Vagina (tissue), 2 donors: ENCODE results near the gene TAF10. TPM values are rescaled to one million over a fixed set of nuclear protein-coding genes. Genes with fewer than 3 reads are reported as not detected.

Experiments
- DNase-seq, 2 donors: peaks; one replicate each; pipeline ENCODE4 v3.0.0-alpha.2; 2017; ENCODE audit errors: extremely low spot score in 2 of 2
- H3K27ac ChIP-seq: fragments of 200-600 bp; sonication (generic); one replicate; pipeline ENCODE4 v1.5.1; 2019
- H3K27me3 ChIP-seq: fragments of 200-600 bp; sonication (generic); one replicate; pipeline ENCODE4 v1.5.1; 2019
- H3K36me3 ChIP-seq, 2 donors: fragments of 200-600 bp; sonication (generic); one replicate each; pipeline ENCODE4 v1.5.1; 2017 to 2019
- H3K4me1 ChIP-seq: fragments of 200-600 bp; sonication (generic); one replicate; pipeline ENCODE4 v1.5.1; 2019
- H3K4me3 ChIP-seq, 2 donors: fragments of 200-600 bp; sonication (generic); 1 replicate in 1 of 2; 2 replicates in 1 of 2; pipeline ENCODE4 v1.5.1; 2016 to 2019
- H3K9me3 ChIP-seq: fragments of 200-600 bp; sonication (generic); one replicate; pipeline ENCODE4 v1.5.1; 2019
- CTCF ChIP-seq, 3 experiments: fragments of 450-650 bp in 2 of 3; fragments of 200-600 bp in 1 of 3; sonication (generic) in 1 of 3; IDR thresholded peaks; one replicate each; pipeline ENCODE4 v1.5.1; 2017 to 2019; ENCODE audit warnings: antibody characterized with exemption in 3 of 3, mild to moderate bottlenecking in 2 of 3, moderate library complexity in 2 of 3
- POLR2A ChIP-seq, 2 donors: fragments of 450-650 bp; IDR thresholded peaks; one replicate each; pipeline ENCODE4 v1.6.1; 2017; ENCODE audit warnings: antibody characterized with exemption in 2 of 2, mild to moderate bottlenecking in 2 of 2, moderate library complexity in 2 of 2
- POLR2AphosphoS5 ChIP-seq, 2 donors: sonication (generic); formaldehyde crosslinking; IDR thresholded peaks; one replicate each; pipeline ENCODE4 v1.9.0; 2017; ENCODE audit warnings: antibody characterized with exemption in 2 of 2, mild to moderate bottlenecking in 2 of 2, low read depth in 1 of 2; ENCODE audit not compliant: insufficient read depth in 1 of 2
- intact Hi-C: fragments of 100-400 bp; cut with DNase I; formaldehyde crosslinking; loops from one replicate; pipeline ENCODE4 v1.15.1; 2023
- total RNA-seq: library from RNA; depleted of rRNA; stranded (reverse); fragments of >200 nt; gene quantifications from one replicate; pipeline ENCODE4 v1.2.3, GENCODE V29; 2016

Gene TAF10
- total RNA-seq, 1 donor from 2014 or later: 48.1 TPM

- H3K9me3 ChIP-seq: no peaks in the 10 kb centered on the region
- DNase-seq: no peak
- intact Hi-C loops: no loop called here
- no peak overlapping the region for H3K4me3 ChIP-seq
- no peaks in the 10 kb centered on the region for H3K27me3 ChIP-seq
- no peak overlapping the region for H3K27ac ChIP-seq
- TF ChIP-seq POLR2A (IDR thresholded peaks at IDR 0.05) (no peak), POLR2AphosphoS5 (IDR thresholded peaks at IDR 0.05; ENCODE audit: insufficient read depth in 1 of 2, low read depth in 1 of 2) (no peak), CTCF (IDR thresholded peaks at IDR 0.05) (no peak)
- peaks cover 0 to 48% of the 10 kb centered on the region in 2 donors for H3K36me3 ChIP-seq
- H3K4me1 ChIP-seq: no peaks in the 10 kb centered on the region
Observed at GRCh38 chr11:6628526-6628925, 16.5 kb upstream of the TAF10 start.

GRCh38 chr11:6627762-6628241 lies 15.8 kb upstream of the TAF10 start:
- H3K9me3 ChIP-seq: no peaks in the 10 kb centered on the region

GRCh38 chr11:6626971-6627761 lies 15.2 kb upstream of the TAF10 start:
- intact Hi-C loops: no loop called here
- Histone ChIP-seq H3K4me1 (no peaks in the 10 kb centered on the region), H3K9me3 (no peaks in the 10 kb centered on the region), H3K36me3 (peaks cover 0 to 36% of the 10 kb centered on the region in 2 donors), H3K4me3 (no peak overlapping the region), H3K27ac (no peak overlapping the region), H3K27me3 (no peaks in the 10 kb centered on the region)
- no peak for DNase-seq
- no peak for TF ChIP-seq POLR2AphosphoS5 (IDR thresholded peaks at IDR 0.05; ENCODE audit: insufficient read depth in 1 of 2, low read depth in 1 of 2)
- TF ChIP-seq CTCF (IDR thresholded peaks at IDR 0.05): no peak
- no peak for TF ChIP-seq POLR2A (IDR thresholded peaks at IDR 0.05)

More at GRCh38 chr11:6627762-6628241, 15.8 kb upstream of the TAF10 start:
- intact Hi-C loops: no loop called here
- no peak overlapping the region for H3K4me3 ChIP-seq
- H3K4me1 ChIP-seq: no peaks in the 10 kb centered on the region
- no peaks in the 10 kb centered on the region for H3K27me3 ChIP-seq
- H3K36me3 ChIP-seq: peaks cover 0 to 41% of the 10 kb centered on the region in 2 donors
- no peak overlapping the region for H3K27ac ChIP-seq
- TF ChIP-seq POLR2A (IDR thresholded peaks at IDR 0.05) (no peak), POLR2AphosphoS5 (IDR thresholded peaks at IDR 0.05; ENCODE audit: insufficient read depth in 1 of 2, low read depth in 1 of 2) (no peak), CTCF (IDR thresholded peaks at IDR 0.05) (no peak)
- DNase-seq: no peak

- H3K36me3 ChIP-seq: peaks cover 0 to 31% of the 10 kb centered on the region in 2 donors
- TF ChIP-seq POLR2AphosphoS5 (IDR thresholded peaks at IDR 0.05; ENCODE audit: insufficient read depth in 1 of 2, low read depth in 1 of 2): no peak
- no peak for DNase-seq
- H3K4me3 ChIP-seq: no peak overlapping the region
- H3K27me3 ChIP-seq: no peaks in the 10 kb centered on the region
- no peak overlapping the region for H3K27ac ChIP-seq
- intact Hi-C loops: no loop called here
- no peaks in the 10 kb centered on the region for H3K9me3 ChIP-seq
- H3K4me1 ChIP-seq: no peaks in the 10 kb centered on the region
Observed at GRCh38 chr11:6625832-6626420, 13.9 kb upstream of the TAF10 start.

- no peak overlapping the region for H3K4me3 ChIP-seq
- DNase-seq: no peak
- TF ChIP-seq POLR2AphosphoS5 (IDR thresholded peaks at IDR 0.05; ENCODE audit: insufficient read depth in 1 of 2, low read depth in 1 of 2) (no peak), POLR2A (IDR thresholded peaks at IDR 0.05) (no peak), CTCF (IDR thresholded peaks at IDR 0.05) (no peak)
- H3K9me3 ChIP-seq: no peaks in the 10 kb centered on the region
- no peaks in the 10 kb centered on the region for H3K4me1 ChIP-seq
- no peaks in the 10 kb centered on the region for H3K27me3 ChIP-seq
- peaks cover 0 to 31% of the 10 kb centered on the region in 2 donors for H3K36me3 ChIP-seq
- H3K27ac ChIP-seq: no peak overlapping the region
- intact Hi-C loops: no loop called here
Observed at GRCh38 chr11:6625156-6625831, 13.3 kb upstream of the TAF10 start.
